OCI-M2 (cell line): ENCODE results near the gene PLEKHG5.

Experiments
- DNase-seq: peaks from one replicate; lab custom pipeline; 2025; ENCODE audit not compliant: unreplicated experiment; lab: John Stamatoyannopoulos, UW

Gene PLEKHG5

GRCh38 chr1:6477039-6477820, 14.2 kb downstream of the PLEKHG5 start:
- DNase-seq = no peak

DNA sequence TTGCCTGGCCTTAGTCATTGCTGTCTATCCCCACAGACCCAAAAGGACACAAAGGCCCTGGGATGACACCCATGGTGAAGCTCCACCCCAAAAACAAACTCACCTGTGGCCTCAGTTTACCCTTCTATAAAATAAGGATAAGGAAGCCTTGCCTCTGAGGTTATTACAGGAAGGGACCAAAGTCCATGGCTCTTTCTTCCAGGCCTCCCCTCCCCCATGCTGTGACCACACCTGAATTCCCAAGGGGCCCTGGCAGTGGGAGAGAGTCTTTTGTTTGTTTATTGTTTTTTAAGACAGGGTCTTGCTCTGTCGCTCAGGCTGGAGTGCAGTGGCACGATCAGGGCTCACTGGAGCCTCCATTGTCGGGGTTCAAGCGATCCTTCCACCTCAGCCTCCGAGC, 15.0 kb downstream of the PLEKHG5 start:
- DNase-seq = no peak

DNA sequence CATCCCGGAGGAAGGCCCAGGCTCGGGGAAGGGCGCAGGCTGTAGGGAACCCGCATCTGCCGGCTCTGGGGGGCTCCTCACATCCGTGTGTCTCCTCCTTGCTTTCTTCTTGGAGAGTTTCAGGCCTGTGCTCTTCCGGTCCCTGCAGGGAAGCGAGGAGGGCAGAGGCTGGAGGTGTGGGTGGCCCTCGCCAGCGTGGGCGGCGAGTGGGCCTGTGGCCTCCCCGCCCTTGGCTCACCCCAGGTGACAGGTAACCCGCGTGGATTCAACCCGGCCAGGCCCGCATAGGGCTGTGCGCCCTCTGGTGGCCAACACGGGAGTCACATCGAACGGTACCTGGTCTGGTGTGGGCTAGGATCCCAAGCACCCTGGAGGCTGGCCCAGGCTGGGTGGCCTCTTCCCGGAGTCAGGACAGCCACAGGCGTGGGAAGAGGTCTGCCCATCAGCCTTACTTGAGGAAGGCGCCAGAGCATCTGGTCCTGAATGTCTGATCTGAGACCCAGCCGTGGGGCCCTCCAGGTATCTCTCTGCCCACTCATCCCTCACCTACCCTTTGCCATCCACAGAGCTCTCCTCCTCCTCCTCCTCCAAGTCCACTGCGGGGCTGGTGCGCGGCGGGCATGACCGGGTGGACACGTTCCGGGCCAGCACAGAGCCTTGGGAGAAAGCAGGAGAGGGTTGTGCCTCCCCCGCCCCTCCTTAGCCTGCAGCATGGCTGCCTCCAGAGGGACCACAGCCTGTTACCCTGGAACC, 15.9 kb downstream of the PLEKHG5 start:
- no peak for DNase-seq

GRCh38 chr1:6474815-6475282, 16.6 kb downstream of the PLEKHG5 start:
- DNase-seq = no peak

GRCh38 chr1:6473974-6474814, 17.3 kb downstream of the PLEKHG5 start:
- DNase-seq = no peak

DNA sequence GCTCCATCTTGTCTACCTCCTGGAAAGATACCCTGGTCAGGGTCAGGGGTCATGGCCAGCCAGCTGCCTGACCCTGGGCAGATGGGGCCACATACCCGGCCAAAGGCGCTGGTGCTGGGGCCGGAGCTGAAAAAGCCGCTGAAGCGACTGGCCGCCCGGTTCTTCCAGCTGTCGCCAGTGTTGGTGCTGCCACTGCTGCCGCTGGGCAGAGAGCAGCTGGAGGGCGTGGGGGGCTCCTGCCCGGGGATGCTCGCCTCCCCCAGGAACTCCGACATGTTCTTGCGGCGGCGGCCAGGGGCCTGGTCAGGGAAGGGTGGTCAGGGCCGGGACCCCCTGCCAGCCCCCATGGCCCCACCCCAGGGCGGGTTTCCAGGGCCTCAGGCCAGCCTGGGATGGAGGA, 18.3 kb downstream of the PLEKHG5 start:
- DNase-seq = no peak

GRCh38 chr1:6472391-6472790, 19.1 kb downstream of the PLEKHG5 start:
- no peak for DNase-seq

GRCh38 chr1:6471970-6472368, 19.5 kb downstream of the PLEKHG5 start:
- DNase-seq = no peak

DNA sequence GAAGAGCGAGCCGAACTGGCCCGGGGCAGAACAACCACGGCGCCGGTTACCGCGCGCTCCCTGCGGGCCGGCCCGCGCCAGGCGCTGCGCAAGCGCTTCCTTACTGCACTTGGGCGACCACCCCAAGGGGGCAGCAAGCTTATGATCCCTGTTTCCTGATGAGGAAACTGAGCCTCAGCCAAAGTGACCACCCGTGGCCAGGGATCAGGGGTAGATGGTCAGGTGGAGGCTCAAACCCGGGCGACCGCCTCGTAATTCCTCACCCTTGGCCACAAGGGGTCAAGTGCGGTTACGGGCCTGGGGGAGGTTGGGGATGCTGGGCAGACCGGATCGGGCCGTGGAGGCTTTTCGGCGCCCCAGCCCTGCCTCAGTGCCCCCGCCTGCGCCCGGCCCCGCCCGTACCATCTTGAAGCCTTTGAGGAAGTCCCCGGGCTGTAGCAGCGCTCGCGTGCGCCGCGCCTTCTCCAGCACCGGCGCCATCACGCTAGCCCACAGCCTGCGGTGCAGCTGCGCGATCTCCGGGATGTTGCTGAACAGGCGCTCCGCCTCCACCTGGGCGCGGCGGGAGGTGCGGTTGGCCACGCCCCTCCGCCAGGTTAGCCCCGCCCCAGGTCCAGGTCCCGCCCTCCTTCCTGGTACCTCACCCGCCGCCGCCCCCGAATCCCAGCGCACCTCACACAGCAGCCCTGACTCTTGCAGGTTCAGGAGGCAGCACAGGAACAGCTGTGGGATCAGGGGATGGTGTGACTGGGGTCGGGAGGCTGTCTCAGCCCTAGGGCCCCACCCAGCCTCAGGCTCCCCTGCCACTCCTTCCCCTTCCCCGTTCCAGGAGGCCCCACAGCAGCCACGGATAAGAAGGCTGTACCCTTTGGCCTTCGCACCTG, 20.1 kb downstream of the PLEKHG5 start:
- DNase-seq = no peak

DNA sequence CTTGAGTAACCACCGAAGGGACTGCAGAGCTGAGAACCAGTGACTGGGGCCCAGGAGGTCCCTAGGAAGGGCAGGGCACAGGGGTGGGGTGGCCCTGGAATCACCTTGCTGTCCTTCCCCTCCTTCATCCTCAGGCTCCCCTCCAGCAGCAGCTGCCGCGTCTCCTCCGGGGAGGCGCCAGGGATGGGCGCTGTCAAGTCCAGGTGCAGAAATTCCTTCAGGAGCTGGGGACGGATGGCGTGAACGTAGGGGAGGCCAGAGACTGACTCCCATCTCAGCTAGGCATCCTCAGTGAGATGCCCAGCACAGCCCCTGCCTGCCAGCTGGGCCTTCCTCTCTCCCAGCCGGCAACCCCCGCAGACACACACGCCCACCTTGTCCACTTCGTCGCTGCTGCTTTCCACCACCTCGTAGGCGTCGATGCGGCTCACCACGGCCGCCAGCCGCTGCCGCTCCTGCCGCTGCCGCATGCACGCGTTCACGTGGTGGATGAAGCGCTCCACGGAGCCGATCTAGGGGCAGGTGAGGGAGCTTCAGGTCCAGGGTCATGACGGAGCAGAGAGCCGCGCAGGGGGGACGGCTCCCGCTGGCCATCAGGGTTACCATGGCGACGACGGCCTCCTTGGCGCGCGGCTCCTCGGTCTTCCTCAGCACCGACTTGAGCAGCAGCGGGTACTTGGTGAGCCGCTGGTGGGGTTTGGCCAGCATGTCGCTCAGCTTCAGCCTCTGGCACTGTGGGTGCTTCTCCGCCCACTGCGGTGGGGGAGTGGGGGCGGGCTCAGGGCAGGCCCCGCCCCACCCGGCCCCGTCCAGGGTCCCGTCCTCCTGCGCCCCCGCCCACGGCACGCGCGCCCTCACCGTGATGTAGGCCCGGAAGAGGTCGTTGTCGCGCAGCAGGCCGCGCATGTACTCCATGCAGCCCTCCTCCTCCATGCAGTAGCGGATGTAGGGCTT, 21.1 kb downstream of the PLEKHG5 start:
- DNase-seq = no peak

DNA sequence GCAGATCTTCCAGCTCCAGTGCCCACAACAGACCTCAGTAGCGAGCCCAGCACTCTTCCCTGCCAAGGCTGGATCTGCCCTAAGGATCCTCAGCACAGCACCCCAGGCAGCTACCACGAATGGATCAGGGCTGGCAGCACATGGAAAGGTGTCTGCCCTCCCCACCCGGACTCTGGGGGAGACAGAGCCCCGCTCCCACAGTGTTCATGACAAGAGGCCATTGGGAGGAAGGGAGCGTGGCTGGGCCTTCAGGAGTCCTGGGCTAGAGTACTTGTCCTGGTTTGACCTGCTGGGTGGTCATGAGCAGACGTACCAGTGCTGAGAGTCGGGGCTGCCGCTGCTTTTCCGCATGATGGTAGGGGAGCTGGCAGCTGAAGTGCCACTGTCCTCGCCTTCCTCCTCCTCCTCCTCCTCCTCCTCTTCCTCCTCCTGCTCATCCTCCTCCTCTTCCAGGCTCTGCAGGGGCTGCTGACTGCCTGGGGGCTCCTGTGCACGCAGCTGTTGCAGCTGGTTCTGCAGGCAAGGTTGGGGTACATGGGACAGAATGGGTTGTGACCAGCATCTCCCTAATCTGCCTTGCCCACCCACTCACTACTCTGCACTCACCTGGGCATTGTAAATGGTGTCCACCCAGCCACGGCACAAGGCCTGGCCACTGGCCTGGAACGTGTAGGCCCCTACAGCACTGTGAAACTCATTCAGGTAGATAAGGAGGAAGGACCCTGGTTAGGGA, 22.6 kb downstream of the PLEKHG5 start:
- DNase-seq = no peak

- DNase-seq = no peak
Measured at GRCh38 chr1:6467744-6468688, 23.5 kb downstream of the PLEKHG5 start.

- DNase-seq = no peak
Measured at GRCh38 chr1:6467224-6467623, 24.2 kb downstream of the PLEKHG5 start.

DNA sequence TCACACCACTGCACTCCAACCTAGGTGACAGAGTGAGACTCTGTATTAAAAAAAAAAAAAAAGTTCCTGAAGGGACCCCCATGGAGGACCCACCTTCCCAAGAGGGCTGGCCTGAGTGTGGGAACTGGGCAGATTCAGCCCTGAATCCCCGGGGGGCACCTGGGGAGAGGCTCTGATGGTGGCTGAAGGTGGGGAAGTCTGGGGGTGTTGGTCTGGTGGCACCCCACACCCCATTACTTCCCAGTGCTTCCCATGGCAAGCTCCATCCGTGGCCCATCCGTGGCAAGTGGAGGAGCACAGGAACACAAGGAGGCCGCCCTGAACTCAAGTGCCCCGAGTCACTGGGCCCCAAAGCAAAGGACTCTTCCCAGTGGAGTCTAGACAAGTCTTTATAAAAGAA, 24.7 kb downstream of the PLEKHG5 start:
- no peak for DNase-seq

DNA sequence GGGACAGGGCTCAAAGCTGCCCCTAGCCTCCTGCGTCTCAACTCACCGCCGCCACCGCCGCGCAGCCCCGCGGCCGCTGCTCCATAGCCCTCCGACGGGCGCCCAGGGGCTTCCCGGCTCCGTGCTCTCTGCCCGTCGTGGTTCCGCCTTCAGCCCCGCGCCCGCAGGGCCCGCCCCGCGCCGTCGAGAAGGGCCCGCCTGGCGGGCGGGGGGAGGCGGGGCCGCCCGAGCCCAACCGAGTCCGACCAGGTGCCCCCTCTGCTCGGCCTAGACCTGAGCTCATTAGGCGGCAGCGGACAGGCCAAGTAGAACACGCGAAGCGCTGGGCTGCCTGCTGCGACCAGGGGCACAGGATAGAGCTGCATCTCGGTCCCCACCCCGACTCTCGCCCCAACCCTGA, 25.4 kb downstream of the PLEKHG5 start, which contains the start of gene TNFRSF25:
TSS of gene TNFRSF25 (minus strand) at position 151 of the 400 bp plus-strand sequence. CDS start at position 85, 66 bp downstream.
- no peak for DNase-seq

- DNase-seq = no peak
Measured at GRCh38 chr1:6465461-6466005, 25.9 kb downstream of the PLEKHG5 start.

DNA sequence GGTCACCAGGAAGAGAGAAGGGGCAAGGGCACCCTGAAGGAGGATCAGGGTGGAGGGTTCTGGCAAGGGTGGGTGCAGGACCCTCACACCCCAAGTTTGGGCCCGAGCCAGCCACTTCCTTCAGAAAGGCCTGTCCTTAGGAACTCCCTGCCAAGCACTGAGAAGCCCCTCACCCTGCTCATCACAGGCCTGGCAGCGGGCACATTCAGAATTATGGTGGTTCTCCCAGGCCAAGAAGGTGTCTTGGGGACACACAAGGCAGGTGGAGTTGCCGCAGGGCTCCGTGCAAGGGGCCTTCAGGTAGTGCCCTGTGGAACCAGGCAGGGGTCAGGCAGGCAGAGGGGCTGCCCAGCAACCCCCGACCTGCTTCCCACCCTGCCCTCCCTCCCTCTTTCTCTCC, 26.6 kb downstream of the PLEKHG5 start:
- no peak for DNase-seq
